Testis (tissue), 3 donors: ENCODE results near the gene SMG7. TPM values are rescaled to one million over a fixed set of nuclear protein-coding genes. Genes with fewer than 3 reads are reported as not detected.

Source experiments
- DNase-seq: peaks from one replicate; pipeline ENCODE4 v3.0.0-alpha.2; 2019
- H3K27ac ChIP-seq, 2 donors: fragments of 200-600 bp; sonication (generic); one replicate each; pipeline ENCODE4 v1.5.1; 2019
- H3K27me3 ChIP-seq: fragments of 200-600 bp; sonication (generic); one replicate; pipeline ENCODE4 v1.5.1; 2019
- H3K36me3 ChIP-seq: fragments of 200-600 bp; sonication (generic); one replicate; pipeline ENCODE4 v1.5.1; 2017; ENCODE audit warnings: low read depth; ENCODE audit errors: missing control alignments
- H3K4me1 ChIP-seq: fragments of 200-600 bp; sonication (generic); one replicate; pipeline ENCODE4 v1.5.1; 2019
- H3K4me3 ChIP-seq, 2 donors: fragments of 200-600 bp; sonication (generic); one replicate each; pipeline ENCODE4 v1.5.1; 2017 to 2019
- H3K9me3 ChIP-seq: fragments of 200-600 bp; sonication (generic); one replicate; pipeline ENCODE4 v1.5.1; 2017
- POLR2A ChIP-seq: fragments of 450-650 bp; IDR thresholded peaks from one replicate; pipeline ENCODE4 v1.6.1; 2017; ENCODE audit warnings: antibody characterized with exemption, mild to moderate bottlenecking, moderate library complexity
- WGBS, 2 donors: methylation state at CpG; one replicate each; pipeline ENCODE4 v1.1.5; 2018; 5-methylcytosine and 5-hydroxymethylcytosine counted together
- intact Hi-C: fragments of 100-400 bp; cut with DNase I; formaldehyde crosslinking; loops from one replicate; pipeline ENCODE4 v1.15.1; 2023; ENCODE audit warnings: low total_unique reads
- polyA plus RNA-seq: library from polyadenylated mRNA; stranded (reverse); fragments of 350-450 nt; fragmentation: Illumina TruSeq; extraction: RNeasy Lipid Tissue Mini Kit (QIAGEN cat#74804); gene quantifications from one replicate; pipeline ENCODE4 v1.2.3, GENCODE V29; 2014; ENCODE audit warnings: low read depth, low replicate concordance; ENCODE audit not compliant: insufficient read depth
- total RNA-seq, 2 donors: library from RNA; depleted of rRNA; stranded (reverse); fragments of >200 nt; gene quantifications; one replicate each; pipeline ENCODE4 v1.2.3, GENCODE V29; 2016
- TF ChIP-seq, protein P1 (sequence below), 3 experiments: fragments of 450-650 bp in 2 of 3; fragments of 200-600 bp in 1 of 3; sonication (generic) in 1 of 3; IDR thresholded peaks; one replicate each; pipeline ENCODE4 v1.5.1; 2016 to 2019; ENCODE audit warnings: antibody characterized with exemption in 3 of 3, mild to moderate bottlenecking in 2 of 3, moderate library complexity in 1 of 3

SMG7 gene
- total and polyA plus RNA-seq, 3 donors from 2014 or later: 109 to 157 (median 139) TPM

DNA sequence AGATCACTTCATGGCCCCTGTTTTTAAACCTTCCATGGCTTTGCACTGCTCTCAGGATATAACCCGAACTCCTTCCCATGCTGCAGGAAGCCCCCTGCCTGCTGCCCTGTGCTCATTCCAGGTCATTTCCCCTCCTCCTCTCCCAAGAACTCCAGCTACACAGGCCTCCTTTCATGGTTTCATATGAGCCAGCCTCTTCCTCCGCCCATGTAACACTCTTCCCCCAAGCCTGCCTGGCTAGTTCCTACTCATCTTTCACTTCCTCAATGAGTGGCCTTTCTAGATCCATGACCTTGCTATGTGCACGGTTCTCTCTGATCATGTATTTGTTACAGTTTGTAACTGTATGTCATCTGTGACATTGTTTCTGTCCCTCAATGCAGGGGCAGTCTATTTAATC is 121.1 kb downstream of the SMG7 start:
- Histone ChIP-seq H3K27ac (no peak overlapping the region), H3K4me3 (no peak overlapping the region), H3K4me1 (no peaks in the 10 kb centered on the region), H3K27me3 (no peaks in the 10 kb centered on the region), H3K36me3 (no peaks in the 10 kb centered on the region), H3K9me3 (no peaks in the 10 kb centered on the region)
- DNase-seq: no peak
- 69 to 75% methylated on average over 3 of the region's 3 CpGs for WGBS, 2 donors
- no peak for TF ChIP-seq POLR2A
- TF ChIP-seq, protein P1, sequence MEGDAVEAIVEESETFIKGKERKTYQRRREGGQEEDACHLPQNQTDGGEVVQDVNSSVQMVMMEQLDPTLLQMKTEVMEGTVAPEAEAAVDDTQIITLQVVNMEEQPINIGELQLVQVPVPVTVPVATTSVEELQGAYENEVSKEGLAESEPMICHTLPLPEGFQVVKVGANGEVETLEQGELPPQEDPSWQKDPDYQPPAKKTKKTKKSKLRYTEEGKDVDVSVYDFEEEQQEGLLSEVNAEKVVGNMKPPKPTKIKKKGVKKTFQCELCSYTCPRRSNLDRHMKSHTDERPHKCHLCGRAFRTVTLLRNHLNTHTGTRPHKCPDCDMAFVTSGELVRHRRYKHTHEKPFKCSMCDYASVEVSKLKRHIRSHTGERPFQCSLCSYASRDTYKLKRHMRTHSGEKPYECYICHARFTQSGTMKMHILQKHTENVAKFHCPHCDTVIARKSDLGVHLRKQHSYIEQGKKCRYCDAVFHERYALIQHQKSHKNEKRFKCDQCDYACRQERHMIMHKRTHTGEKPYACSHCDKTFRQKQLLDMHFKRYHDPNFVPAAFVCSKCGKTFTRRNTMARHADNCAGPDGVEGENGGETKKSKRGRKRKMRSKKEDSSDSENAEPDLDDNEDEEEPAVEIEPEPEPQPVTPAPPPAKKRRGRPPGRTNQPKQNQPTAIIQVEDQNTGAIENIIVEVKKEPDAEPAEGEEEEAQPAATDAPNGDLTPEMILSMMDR (IDR thresholded peaks at IDR 0.05): no peak
- intact Hi-C loops: no loop called here

DNA sequence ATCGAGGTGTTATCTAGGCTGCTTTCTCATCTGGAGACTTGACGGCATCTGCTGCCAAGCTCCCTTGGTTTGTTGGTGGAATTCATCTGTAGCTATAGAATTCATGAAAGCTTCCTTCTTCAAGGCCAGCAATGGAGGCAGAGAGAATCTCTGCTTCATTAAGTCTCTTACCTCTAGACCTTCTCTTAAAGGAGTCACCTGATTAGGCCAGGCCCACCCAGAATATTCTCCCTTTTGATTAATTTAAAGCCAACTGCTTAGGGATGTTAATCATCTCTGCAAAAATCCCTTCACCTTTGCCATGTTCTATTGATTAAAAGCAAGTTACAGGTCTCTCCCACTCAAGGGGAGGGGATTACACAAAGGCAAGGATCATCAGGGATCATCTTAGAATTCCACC is 123.2 kb downstream of the SMG7 start:
- no peak overlapping the region for H3K4me3 ChIP-seq
- H3K9me3 ChIP-seq: no peaks in the 10 kb centered on the region
- no peaks in the 10 kb centered on the region for H3K4me1 ChIP-seq
- intact Hi-C loops: no loop called here
- no peak overlapping the region for H3K27ac ChIP-seq
- no peaks in the 10 kb centered on the region for H3K36me3 ChIP-seq
- DNase-seq: no peak
- WGBS, 2 donors: 95 to 96% methylated on average over 2 of the region's 2 CpGs
- no peaks in the 10 kb centered on the region for H3K27me3 ChIP-seq
- TF ChIP-seq POLR2A: no peak
- TF ChIP-seq, protein P1 (IDR thresholded peaks at IDR 0.05): no peak

DNA sequence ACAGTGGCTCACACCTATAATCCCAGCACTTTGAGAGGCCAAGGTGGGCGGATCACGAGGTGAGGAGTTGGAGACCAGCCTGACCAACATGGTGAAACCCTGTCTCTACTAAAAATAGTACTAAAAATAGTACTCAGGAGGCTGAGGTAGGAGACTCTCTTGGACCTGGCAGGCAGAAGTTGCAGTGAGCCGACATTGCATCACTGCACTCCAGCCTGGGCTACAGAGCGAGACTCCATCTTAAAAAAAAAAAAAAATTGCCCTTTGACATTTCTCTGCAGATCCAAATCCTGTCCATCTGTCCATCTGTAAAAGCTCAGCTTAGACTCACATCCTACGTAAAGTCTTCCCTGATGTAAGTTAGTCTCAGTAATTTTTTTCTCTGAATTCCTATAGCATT is 124.2 kb downstream of the SMG7 start:
- TF ChIP-seq, protein P1 (IDR thresholded peaks at IDR 0.05): no peak
- no peak for TF ChIP-seq POLR2A
- H3K9me3 ChIP-seq: no peaks in the 10 kb centered on the region
- intact Hi-C loops: no loop called here
- no peak for DNase-seq
- no peaks in the 10 kb centered on the region for H3K27me3 ChIP-seq
- WGBS, 2 donors: 90 to 91% methylated on average over 5 of the region's 5 CpGs
- H3K4me1 ChIP-seq: no peaks in the 10 kb centered on the region
- H3K27ac ChIP-seq: no peak overlapping the region
- H3K4me3 ChIP-seq: no peak overlapping the region
- no peaks in the 10 kb centered on the region for H3K36me3 ChIP-seq

DNA sequence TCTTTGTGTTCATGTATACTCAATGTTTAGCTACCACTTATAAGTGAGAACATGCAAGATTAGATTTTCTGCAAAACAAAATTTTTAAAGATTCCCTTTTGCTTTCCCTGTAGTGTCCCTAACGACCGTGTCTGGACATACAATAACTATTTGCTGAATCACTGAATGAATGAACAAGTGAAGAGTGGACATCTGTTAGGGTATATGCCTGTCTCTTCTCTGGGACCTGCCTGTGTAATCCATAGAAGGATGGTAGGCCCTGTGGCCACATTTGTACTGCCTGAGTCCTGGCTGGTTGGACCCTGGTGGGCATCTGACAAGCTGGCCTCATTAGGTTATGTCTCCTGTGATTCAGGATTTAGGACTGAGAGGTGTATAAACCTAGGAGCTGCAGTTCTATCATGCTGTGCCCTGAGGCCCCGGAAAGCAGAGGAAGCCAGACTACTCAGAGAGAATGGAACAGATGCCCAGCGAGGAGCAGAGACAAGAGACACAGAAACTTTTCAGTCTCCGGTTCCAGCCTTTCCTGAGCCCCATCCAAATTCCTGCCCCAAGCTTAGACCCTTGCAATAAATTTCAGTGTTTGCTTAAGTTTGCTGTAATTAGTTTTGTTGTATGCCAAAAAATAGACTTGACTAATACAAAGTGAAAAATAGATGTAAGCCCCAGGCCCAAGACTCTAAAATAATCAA is 125.5 kb downstream of the SMG7 start:
- Histone ChIP-seq H3K27me3 (no peaks in the 10 kb centered on the region), H3K4me3 (no peak overlapping the region), H3K36me3 (no peaks in the 10 kb centered on the region), H3K9me3 (no peaks in the 10 kb centered on the region), H3K4me1 (no peaks in the 10 kb centered on the region), H3K27ac (no peak overlapping the region)
- DNase-seq: no peak
- TF ChIP-seq POLR2A: no peak
- TF ChIP-seq, protein P1 (IDR thresholded peaks at IDR 0.05): no peak
- 62 to 68% methylated on average over 5 of the region's 5 CpGs for WGBS, 2 donors
- intact Hi-C loops: no loop called here

DNA sequence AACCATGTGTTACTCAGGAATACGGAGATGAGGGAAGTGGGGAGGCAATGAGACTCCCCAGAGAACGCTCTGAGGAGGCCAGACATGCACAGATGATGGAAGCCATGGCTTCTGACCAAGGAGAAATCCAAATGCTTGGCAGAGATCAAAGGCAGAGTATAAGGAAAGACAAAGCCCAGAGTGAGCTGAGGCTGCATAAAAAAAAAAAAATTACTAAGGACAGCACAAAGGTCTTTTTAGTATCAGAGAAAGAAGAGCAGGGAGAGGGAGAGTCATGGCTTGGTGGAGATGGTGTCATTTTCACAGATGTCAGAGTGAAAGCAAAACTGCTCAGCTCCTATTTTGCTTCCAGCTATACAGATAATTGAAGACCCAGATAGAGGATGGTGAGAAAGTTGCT is 126.1 kb downstream of the SMG7 start:
- Histone ChIP-seq H3K9me3 (no peaks in the 10 kb centered on the region), H3K36me3 (no peaks in the 10 kb centered on the region), H3K4me3 (no peak overlapping the region), H3K4me1 (no peaks in the 10 kb centered on the region), H3K27me3 (no peaks in the 10 kb centered on the region), H3K27ac (no peak overlapping the region)
- no peak for TF ChIP-seq POLR2A
- TF ChIP-seq, protein P1 (IDR thresholded peaks at IDR 0.05): no peak
- intact Hi-C loops: no loop called here
- no peak for DNase-seq
- 37 to 43% methylated on average over 2 of the region's 2 CpGs for WGBS, 2 donors
